HFFc6 (cell line): ENCODE results near the gene ERFE. TPM values are rescaled to one million over a fixed set of nuclear protein-coding genes. Genes with fewer than 3 reads are reported as not detected.
A peak's percentile ranks its signal among the peaks of the same experiment; 100 is the strongest.
"Not testable (repeated sequence)": the region's sequence is repeated elsewhere in the genome, so short reads cannot be mapped to it uniquely, and the experiment has no call there.

ENCODE experiments used
- DNase-seq: peaks from one replicate; pipeline ENCODE4 v3.0.0-alpha.2; 2018
- H3K27ac Mint-ChIP-seq: 2 replicates; pipeline ENCODE4 v1.8.0; 2020; ENCODE audit warnings: mild to moderate bottlenecking, mixed read lengths
- H3K27me3 Mint-ChIP-seq: 2 replicates; pipeline ENCODE4 v1.8.0; 2021; ENCODE audit warnings: mild to moderate bottlenecking, moderate library complexity, mixed read lengths; ENCODE audit not compliant: insufficient read depth
- H3K36me3 Mint-ChIP-seq: 2 replicates; pipeline ENCODE4 v1.8.0; 2021; ENCODE audit warnings: low read depth, mixed read lengths
- H3K4me1 Mint-ChIP-seq: 2 replicates; pipeline ENCODE4 v1.8.0; 2020; ENCODE audit warnings: low read depth, mixed read lengths
- H3K4me3 Mint-ChIP-seq: 2 replicates; pipeline ENCODE4 v1.8.0; 2020; ENCODE audit warnings: mild to moderate bottlenecking, moderate library complexity, mixed read lengths
- H3K9me3 Mint-ChIP-seq: 2 replicates; pipeline ENCODE4 v1.8.0; 2020; ENCODE audit warnings: mild to moderate bottlenecking, mixed read lengths
- CTCF ChIP-seq: fragments of 200-600 bp; sonication (generic); IDR thresholded peaks from 2 replicates; pipeline ENCODE4 v1.5.0; 2021; ENCODE audit warnings: antibody characterized with exemption, mild to moderate bottlenecking
- total RNA-seq, 6 experiments: library from RNA; stranded (reverse); fragmentation: NEBNext Ultra II Directional; extraction: Animal tissue kit (Norgen Biotek cat#: 25700); gene quantifications; 2 replicates in 1 of 6; 3 replicates in 5 of 6; pipeline ENCODE4 v1.2.3, GENCODE V29; 2021

The ERFE gene
- total RNA-seq, 6 experiments from 2014 or later, result 0.19 to 0.46 (median 0.41) TPM; not detected in 1

- H3K27ac Mint-ChIP-seq, result peak overlapping the region; percentile 21; the same call in 1 of the 2 replicates
- H3K4me3 Mint-ChIP-seq, result no peak overlapping the region
- H3K9me3 Mint-ChIP-seq, result no peaks in the 10 kb centered on the region
- DNase-seq, result no peak
- no peak for TF ChIP-seq CTCF
- H3K27me3 Mint-ChIP-seq, result peaks cover 2% of the 10 kb centered on the region; the same call in 1 of the 2 replicates
- peaks cover 31% of the 10 kb centered on the region for H3K36me3 Mint-ChIP-seq
- peaks cover 51% of the 10 kb centered on the region for H3K4me1 Mint-ChIP-seq
Observed at GRCh38 chr2:238167761-238168160, 9.0 kb downstream of the ERFE start.

GRCh38 chr2:238168196-238169047 lies 9.7 kb downstream of the ERFE start:
- peak overlapping the region; percentile 94 for H3K27ac Mint-ChIP-seq
- peaks cover 57% of the 10 kb centered on the region for H3K4me1 Mint-ChIP-seq
- no peak for DNase-seq
- TF ChIP-seq CTCF, result no peak
- H3K9me3 Mint-ChIP-seq, result no peaks in the 10 kb centered on the region
- H3K4me3 Mint-ChIP-seq, result no peak overlapping the region
- peaks cover 38% of the 10 kb centered on the region for H3K36me3 Mint-ChIP-seq
- H3K27me3 Mint-ChIP-seq, result peaks cover 7% of the 10 kb centered on the region; the same call in 1 of the 2 replicates

GRCh38 chr2:238169048-238169707 lies 10.4 kb downstream of the ERFE start:
- peak overlapping the region; percentile 71 for H3K4me3 Mint-ChIP-seq
- peaks cover 7% of the 10 kb centered on the region; the same call in 1 of the 2 replicates for H3K27me3 Mint-ChIP-seq
- H3K9me3 Mint-ChIP-seq, result no peaks in the 10 kb centered on the region
- peaks cover 57% of the 10 kb centered on the region for H3K4me1 Mint-ChIP-seq
- peaks cover 44% of the 10 kb centered on the region for H3K36me3 Mint-ChIP-seq
- peak; percentile 85 for DNase-seq
- no peak for TF ChIP-seq CTCF
- H3K27ac Mint-ChIP-seq, result peak overlapping the region; percentile 94

GRCh38 chr2:238169708-238170251 lies 11.0 kb downstream of the ERFE start:
- no peaks in the 10 kb centered on the region for H3K9me3 Mint-ChIP-seq
- peak overlapping the region; percentile 71 for H3K4me3 Mint-ChIP-seq
- peaks cover 7% of the 10 kb centered on the region; the same call in 1 of the 2 replicates for H3K27me3 Mint-ChIP-seq
- peak overlapping the region; percentile 94 for H3K27ac Mint-ChIP-seq
- TF ChIP-seq CTCF, result no peak
- peaks cover 44% of the 10 kb centered on the region for H3K36me3 Mint-ChIP-seq
- H3K4me1 Mint-ChIP-seq, result peaks cover 57% of the 10 kb centered on the region
- DNase-seq, result peak; percentile 92

GRCh38 chr2:238170386-238171071 lies 11.8 kb downstream of the ERFE start:
- DNase-seq, result no peak
- no peak for TF ChIP-seq CTCF
- peak overlapping the region; percentile 71 for H3K4me3 Mint-ChIP-seq
- H3K27me3 Mint-ChIP-seq, result peaks cover 6% of the 10 kb centered on the region; the same call in 1 of the 2 replicates
- peaks cover 44% of the 10 kb centered on the region for H3K36me3 Mint-ChIP-seq
- H3K4me1 Mint-ChIP-seq, result peaks cover 57% of the 10 kb centered on the region
- H3K9me3 Mint-ChIP-seq, result no peaks in the 10 kb centered on the region
- H3K27ac Mint-ChIP-seq, result peak overlapping the region; percentile 94

- not testable (repeated sequence) for H3K9me3 Mint-ChIP-seq, H3K27me3 Mint-ChIP-seq, DNase-seq, H3K4me3 Mint-ChIP-seq
- Mint-ChIP-seq H3K27ac (peak overlapping the region; percentile 94), H3K36me3 (peaks cover 44% of the 10 kb centered on the region), H3K4me1 (peaks cover 57% of the 10 kb centered on the region)
Observed at GRCh38 chr2:238171072-238171431, 12.3 kb downstream of the ERFE start.
